Gastrocnemius medialis (tissue), 4 donors: Measurements from ENCODE around the gene COA3.

Source experiments
- POLR2A ChIP-seq, 2 donors: fragments of 450-650 bp; IDR thresholded peaks; one replicate each; pipeline ENCODE4 v1.6.1; 2017; ENCODE audit warnings: antibody characterized with exemption in 2 of 2, mild to moderate bottlenecking in 2 of 2, moderate library complexity in 2 of 2
- TF ChIP-seq, protein P1 (sequence below), 5 experiments: fragments of 450-650 bp in 3 of 5; fragments of 200-600 bp in 2 of 5; sonication (generic) in 2 of 5; IDR thresholded peaks in 4 of 5; conservative IDR thresholded peaks in 1 of 5; 1 replicate in 4 of 5; 2 replicates in 1 of 5; pipeline ENCODE4 v1.5.1; 2016 to 2019; ENCODE audit warnings: antibody characterized with exemption in 5 of 5, mild to moderate bottlenecking in 3 of 5, moderate library complexity in 3 of 5

- TF ChIP-seq, protein P1, sequence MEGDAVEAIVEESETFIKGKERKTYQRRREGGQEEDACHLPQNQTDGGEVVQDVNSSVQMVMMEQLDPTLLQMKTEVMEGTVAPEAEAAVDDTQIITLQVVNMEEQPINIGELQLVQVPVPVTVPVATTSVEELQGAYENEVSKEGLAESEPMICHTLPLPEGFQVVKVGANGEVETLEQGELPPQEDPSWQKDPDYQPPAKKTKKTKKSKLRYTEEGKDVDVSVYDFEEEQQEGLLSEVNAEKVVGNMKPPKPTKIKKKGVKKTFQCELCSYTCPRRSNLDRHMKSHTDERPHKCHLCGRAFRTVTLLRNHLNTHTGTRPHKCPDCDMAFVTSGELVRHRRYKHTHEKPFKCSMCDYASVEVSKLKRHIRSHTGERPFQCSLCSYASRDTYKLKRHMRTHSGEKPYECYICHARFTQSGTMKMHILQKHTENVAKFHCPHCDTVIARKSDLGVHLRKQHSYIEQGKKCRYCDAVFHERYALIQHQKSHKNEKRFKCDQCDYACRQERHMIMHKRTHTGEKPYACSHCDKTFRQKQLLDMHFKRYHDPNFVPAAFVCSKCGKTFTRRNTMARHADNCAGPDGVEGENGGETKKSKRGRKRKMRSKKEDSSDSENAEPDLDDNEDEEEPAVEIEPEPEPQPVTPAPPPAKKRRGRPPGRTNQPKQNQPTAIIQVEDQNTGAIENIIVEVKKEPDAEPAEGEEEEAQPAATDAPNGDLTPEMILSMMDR (IDR thresholded peaks at IDR 0.05 in 4 of 5, conservative IDR thresholded peaks at IDR 0.05 in 1 of 5), result no peak
- TF ChIP-seq POLR2A (IDR thresholded peaks at IDR 0.05), result no peak
Measured at GRCh38 chr17:42772945-42773289, 25.6 kb downstream of the COA3 start.
